T1000 (cell line): ENCODE data around the gene CD163L1.
"Not testable (repeated sequence)": the region's sequence is repeated elsewhere in the genome, so short reads cannot be mapped to it uniquely, and the experiment has no call there.

ENCODE experiments used
- DNase-seq: peaks from one replicate; lab custom pipeline; 2025; ENCODE audit warnings: mixed read lengths; lab: John Stamatoyannopoulos, UW

The CD163L1 gene

DNA sequence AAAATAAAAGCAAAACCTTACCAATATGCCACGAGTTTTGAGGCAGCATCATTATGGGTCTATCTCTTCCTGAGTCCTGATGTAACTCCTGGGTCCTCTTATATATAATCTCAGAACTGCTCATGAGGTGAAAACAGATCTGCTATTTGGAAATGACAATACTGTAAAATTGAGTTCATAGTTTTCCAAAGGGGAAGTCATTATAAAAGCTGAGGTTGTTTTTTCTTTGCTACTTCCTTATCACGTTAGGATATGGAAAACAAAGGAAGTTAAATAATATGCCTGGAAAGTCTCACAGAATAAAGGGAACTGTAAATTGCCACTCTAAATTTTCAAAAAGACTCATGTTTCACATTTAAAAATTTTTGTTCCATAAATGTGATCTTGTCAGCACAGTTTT, at the start of gene CD163L1:
TSS of gene CD163L1 (minus strand) at position 78 of the 400 bp plus-strand sequence. CDS start at position 52, 26 bp downstream.
- no peak for DNase-seq

- DNase-seq, result no peak
These were observed 49.1 kb upstream of the CD163L1 start for GRCh38 chr12:7493006-7493405.

DNA sequence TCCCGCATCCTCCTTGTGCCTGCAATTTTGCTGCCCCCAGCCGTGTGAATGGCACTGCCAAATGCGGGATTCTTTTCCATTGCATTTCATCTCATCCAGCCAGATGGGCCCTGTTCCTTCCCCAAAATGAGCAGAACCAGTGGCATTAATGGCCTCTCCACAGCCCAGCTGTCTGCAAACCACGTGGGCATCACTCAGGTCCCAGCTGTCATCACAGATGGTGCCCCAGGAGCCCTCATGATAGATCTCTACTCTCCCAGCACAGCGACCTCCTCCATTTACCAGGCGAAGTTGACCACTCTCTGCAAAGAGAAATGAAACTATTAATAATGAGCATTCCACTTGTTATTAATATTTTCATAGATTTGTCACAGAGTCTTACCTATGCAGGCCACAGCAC, 42.6 kb upstream of the CD163L1 start:
- DNase-seq, result no peak

DNA sequence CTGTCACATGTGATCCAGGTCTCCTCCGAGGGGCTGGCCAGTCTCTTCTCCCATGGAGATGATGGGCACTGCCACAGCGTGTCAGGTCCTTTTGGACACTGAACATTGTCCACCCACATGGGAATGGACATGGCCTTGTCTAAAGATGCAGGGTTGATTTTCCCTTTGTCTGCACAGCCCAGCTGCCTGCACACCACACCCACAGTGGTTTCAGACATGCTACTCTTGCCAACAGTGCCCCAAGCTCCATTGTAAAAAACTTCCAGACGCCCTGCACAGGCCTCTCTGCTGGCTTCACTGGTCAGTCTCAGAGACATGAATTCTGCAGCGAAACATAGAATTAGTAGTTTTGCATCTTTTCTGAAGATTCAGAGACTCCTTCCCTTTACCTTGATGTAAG, 41.1 kb upstream of the CD163L1 start:
- DNase-seq, result no peak

DNA sequence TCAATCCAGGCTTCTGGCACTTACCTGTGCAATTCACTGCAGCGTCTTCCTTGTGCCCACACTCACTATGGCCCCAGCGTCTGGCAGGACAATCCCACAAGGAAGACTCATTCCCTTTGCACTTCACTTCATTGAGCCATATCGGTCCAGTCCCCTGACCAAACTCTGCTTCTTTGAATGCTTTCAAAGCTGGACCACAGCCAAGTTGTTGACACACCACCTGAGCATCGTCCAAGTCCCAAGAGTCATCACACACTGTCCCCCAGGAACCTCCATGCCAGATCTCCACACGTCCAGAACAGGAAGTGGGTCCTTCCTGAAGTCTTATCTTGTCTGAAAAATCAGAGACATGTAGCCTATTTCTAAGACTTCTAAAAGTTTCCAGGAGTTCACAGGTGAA, 39.4 kb upstream of the CD163L1 start:
- DNase-seq, result no peak

DNA sequence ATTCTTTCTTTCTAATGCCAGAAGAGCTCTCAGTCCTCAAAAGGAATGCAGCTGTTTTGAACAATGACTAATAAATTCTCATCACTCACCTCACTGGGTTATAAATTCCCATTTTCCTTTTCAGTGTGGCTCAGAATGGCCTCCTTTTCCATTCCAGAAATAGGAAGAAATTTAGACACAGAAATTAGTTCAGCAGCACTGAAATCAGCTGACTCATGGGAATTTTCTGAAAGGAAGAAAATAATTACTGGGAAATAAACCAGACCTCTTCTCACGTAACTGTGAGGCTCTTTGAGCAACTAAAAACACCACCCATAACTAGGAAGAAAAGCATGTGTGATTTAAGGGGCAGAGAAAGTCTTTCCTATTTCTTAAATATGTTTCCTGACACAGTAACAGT, 35.8 kb upstream of the CD163L1 start:
- DNase-seq, result no peak

DNA sequence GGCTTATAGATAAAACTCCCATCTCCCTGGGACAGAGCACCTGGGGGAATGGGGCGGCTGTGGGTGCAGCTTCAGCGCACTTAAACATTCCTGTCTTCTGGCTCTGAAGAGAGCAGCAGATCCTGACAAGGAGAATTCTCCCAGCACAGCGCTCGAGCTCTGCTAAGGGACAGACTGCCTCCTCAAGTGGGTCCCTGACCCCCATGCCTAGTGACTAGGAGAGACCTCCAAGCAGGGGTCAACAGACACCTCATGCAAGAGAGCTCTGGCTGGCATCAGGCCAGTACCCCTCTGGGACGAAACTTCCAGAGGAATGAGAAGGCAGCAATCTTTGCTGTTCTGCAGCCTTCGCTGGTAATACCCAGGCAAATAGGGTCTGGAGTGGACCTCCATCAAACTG, 28.1 kb upstream of the CD163L1 start:
- DNase-seq, result no peak

DNA sequence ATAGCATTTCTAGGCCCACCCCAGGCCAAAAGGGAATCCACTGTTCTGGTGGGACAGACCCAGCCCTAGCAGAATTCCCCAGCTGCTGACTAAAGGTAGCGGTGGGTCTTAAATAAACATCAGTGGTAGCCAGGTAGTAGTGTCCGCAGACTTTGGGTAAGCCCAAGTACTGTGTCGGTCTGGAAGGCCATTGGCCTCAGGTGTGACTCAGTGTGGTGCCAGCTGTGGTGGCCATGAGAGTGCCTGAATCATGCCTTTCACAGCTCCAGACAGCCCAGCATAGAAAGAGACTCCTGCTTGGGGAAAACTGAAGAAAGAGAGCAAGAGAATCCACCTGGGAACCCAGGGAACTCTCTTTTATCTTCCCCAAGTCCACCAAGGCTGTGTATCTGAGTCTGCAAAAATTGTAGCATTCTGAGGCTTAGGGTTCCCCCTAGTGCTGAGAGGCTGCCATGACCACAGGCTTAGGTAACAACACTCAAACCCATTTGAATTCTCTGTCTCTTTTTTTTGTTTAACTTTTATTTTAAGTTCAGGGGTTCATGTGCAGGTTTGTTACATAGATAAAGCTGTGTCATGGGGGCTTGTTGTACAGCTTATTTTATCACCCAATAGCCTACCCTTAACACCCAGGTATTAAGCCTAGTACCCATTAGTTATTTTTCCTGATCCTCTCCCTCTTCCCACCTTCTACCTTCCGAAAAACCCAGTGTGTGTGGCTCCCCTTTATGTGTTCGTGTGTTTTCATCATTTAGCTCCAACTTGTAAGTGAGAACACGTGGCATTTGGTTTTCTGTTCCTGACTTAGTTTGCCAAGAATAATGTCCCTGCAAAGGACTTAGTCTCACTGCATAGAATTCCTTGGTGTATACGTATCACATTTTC, 16.7 kb upstream of the CD163L1 start:
- peak; percentile 29 for DNase-seq

GRCh38 chr12:7459973-7460372, 16.0 kb upstream of the CD163L1 start:
- DNase-seq, result no peak

- DNase-seq, result no peak
These were observed 7.8 kb upstream of the CD163L1 start for GRCh38 chr12:7451756-7452155.

DNA sequence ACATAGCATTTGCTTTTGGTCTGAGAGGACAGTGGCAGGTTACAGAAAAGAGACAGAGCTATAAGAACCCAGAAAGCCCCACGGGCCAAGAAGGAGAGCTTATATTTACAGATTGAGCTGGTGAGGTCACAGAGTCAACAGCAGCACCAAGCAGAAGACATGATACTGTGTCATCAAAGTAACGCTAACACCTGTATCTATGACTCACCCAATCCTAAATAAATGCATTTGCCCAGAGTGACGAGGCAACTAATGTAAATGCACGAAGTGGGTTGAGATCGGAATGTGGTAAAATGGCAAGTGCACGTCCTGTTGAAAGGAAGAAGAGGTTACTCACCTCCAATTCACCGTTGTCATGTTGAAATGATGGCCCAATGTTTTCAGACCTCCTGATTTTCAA, 6.7 kb upstream of the CD163L1 start:
- no peak for DNase-seq

GRCh38 chr12:7448099-7448498, 4.1 kb upstream of the CD163L1 start:
- DNase-seq, result no peak

- no peak for DNase-seq
These were observed 584 bp upstream of the CD163L1 start for GRCh38 chr12:7444537-7444936.

DNA sequence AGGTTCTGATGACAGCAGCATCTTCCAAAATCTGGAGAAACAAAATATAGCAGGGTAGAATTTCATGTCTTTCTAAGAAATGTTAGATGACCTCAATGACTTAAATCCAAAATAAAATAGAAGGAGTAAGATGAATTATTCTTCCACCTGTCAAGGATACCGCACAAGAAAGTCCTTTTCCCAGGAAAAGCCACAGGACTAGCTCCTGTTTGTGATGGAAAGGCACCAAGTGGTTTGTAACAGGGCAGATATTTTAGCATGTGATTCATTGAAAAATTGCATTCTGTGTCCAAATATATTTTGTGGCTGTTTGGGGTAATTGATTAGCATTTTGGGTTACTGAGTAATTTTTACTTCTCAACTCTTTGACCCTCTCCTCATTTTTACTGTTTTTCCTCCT, 2.7 kb downstream of the CD163L1 start:
- DNase-seq, result no peak

DNA sequence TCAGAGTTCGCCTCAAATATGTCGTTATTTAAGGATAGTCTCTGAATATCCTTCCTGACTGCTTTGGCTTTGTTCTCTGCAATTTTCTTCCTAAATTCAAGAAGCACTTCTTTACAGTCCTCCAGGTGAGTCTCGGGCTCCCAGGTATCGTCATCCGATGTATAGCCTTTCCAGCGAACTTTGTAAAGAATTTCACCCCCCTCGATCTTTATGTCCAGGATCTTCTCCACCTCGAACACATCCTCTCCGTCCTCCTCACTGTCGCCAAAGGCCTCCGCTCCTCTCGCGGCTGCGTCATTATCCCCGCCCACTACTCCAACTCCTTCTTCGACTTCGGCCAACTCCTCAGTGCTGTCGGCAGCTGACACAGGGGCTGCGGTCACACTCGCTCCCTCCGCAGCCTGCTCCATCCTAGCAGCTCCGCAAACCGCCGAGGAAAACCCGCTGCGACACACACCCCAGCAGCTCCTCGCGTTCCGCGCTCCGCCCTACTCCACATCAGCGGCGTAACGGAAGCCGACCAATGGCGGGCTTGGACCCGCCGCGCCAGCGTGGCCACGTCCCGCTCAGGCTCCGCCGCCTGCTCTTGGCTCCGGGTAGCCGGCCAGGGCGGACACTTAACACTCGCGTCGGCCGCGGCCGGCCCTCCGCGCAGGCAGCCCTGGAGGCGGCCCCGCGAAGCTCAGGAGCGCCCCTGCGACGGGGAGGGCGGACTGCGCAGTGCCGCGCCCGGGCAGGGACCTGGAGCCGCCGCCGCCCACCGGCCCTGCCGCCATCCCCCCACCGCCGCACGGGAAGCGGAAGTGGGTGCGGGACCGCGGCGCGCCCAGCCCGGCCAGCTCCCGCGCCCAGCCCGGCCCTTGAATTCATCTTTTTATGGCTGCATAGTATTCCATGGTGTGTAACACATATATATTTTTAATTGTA, 4.1 kb downstream of the CD163L1 start:
- DNase-seq, result no peak

DNA sequence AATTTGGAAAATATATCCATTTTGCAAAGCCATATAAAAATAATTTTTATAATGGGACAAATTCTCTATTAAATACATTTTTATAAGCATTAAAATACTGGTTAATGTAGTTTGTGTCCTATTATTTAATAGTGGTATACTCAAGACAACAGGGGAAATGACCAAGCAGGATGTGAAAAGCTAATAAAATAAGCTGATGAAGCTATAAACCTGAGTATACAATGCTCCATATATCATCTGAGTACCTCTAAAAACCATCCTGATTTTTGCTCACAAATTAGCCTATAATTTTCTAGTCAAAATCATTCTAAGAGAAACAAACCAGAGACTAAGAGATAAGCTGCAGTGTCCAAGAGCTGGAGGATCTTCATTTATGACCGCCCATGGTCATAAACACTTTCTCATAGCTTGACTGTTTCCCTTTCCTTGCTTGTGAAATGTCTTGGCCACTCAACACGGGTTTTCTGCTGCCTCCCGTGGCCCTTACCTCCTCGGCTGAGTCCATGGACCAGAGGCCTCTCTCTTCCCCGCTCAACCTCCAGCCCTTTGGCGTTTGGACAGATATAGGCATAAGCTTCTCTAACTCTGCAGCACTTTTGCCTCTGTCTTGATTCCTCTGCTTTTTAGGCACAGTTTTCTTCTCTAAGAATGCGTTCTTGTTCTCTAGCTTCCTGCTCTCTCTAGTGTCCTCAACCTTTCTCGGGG, 5.5 kb downstream of the CD163L1 start:
- DNase-seq, result not testable (repeated sequence)

DNA sequence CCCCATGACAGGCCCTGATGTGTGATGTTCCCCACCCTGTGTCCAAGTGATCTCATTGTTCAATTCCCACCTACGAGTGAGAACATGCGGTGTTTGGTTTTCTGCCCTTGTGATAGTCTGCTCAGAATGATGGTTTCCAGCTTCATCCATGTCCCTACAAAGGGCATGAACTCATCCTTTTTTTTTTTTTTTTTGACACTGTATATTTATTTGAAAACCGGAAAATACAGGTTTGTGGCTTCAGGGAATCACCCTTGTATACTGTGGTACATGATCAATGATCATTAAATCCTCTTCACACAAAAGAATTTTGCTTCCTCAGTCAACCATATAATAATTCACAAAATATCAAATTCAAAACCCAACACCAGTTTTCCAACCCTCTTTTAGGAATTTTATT, 6.5 kb downstream of the CD163L1 start:
- DNase-seq, result not testable (repeated sequence)

DNA sequence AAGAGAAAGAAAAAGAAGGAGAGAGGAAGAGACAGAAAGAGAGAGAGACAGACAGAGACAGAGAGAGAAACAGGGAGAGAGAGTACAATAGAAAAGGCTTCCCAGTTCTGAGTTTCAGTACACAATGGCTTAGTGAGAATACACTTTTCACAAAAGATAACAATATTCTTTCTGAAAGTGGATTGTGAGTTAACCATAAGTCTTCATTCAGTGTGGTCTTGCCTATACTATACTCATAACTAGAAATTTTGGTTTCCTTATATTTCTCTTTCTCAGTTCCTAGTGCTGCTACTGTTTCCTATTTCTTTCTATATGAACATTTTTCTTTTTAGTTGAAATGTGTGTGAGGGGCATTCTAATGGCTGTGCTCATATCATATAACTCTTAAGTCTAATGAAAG, 9.3 kb downstream of the CD163L1 start:
- DNase-seq, result no peak

- no peak for DNase-seq
These were observed 10.6 kb downstream of the CD163L1 start for GRCh38 chr12:7433276-7433822.

DNA sequence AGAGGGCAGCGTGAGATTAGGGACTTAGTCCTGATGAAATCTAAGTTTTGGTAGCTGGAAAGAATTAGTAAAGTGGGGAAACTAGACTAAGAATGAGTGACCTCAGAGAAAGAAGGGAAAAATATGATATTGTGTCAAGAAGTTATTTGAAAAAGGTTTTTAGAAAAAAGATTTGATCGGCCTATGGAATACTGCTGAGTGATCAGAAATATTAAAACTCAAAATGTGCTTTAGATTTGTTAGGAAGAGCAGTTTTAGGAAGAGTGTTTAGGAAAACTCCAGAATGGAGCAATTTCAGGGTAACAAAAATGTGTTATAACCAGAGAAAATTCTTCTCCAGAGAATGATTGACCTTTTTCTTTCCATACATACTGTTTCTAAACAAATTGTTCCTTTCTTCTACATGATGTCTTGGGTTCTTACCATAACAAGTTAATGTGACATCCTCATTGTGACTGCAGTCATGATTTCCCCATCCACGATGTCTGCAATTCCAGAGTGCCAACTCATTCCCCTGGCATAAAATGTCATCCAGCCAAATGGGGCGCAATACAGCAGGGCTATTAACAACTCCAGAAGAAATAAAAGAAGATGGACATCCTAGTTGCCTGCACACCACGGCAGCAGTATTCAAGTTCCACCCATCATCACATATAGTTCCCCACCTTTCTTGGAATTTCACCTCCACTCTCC, 11.8 kb downstream of the CD163L1 start:
- no peak for DNase-seq

GRCh38 chr12:7411343-7411742, 32.6 kb downstream of the CD163L1 start:
- DNase-seq, result no peak
